ENCODE measurements around the gene GGPS1.
"Not testable (repeated sequence)": the region's sequence is repeated elsewhere in the genome, so short reads cannot be mapped to it uniquely, and the experiment has no call there.

The GGPS1 gene

GRCh38 chr1:235378134-235378735, 49.9 kb downstream of the GGPS1 start:
- DNase-seq (ENCODE audit: low read depth); H3K4me1 ChIP-seq (ENCODE audit: control insufficient read depth, insufficient read depth, low read length); H3K4me3 ChIP-seq (ENCODE audit: low read length); H3K27me3 ChIP-seq (replicated peaks; ENCODE audit: control insufficient read depth, insufficient read depth, low read length); H3K9ac ChIP-seq (ENCODE audit: low read length); H3K9me3 ChIP-seq (ENCODE audit: control insufficient read depth, low read length): not testable (repeated sequence)
- H3K36me3 ChIP-seq (ENCODE audit: control insufficient read depth, insufficient read depth, low read length, severe bottlenecking), result peaks cover 22% of the 10 kb centered on the region

DNA sequence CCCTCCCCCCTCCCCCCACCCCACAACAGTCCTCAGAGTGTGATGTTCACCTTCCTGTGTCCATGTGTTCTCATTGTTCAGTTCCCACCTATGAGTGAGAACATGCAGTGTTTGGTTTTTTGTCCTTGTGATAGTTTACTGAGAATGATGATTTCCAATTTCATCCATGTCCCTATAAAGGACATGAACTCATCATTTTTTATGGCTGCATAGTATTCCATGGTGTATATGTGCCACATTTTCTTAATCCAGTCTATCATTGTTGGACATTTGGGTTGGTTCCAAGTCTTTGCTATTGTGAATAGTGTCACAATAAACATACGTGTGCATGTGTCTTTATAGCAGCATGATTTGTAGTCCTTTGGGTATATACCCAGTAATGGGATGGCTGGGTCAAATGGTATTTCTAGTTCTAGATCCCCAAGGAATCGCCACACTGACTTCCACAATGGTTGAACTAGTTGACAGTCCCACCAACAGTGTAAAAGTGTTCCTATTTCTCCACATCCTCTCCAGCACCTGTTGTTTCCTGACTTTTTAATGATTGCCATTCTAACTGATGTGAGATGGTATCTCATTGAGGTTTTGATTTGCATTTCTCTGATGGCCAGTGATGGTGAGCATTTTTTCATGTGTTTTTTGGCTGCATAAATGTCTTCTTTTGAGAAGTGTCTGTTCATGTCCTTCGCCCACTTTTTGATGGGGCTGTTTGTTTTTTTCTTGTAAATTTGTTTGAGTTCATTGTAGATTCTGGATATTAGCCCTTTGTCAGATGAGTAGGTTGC, 53.8 kb downstream of the GGPS1 start:
- not testable (repeated sequence) for H3K9me3 ChIP-seq (ENCODE audit: control insufficient read depth, low read length); H3K4me3 ChIP-seq (ENCODE audit: low read length); H3K4me1 ChIP-seq (ENCODE audit: control insufficient read depth, insufficient read depth, low read length); H3K9ac ChIP-seq (ENCODE audit: low read length); H3K27me3 ChIP-seq (replicated peaks; ENCODE audit: control insufficient read depth, insufficient read depth, low read length); DNase-seq (ENCODE audit: low read depth)
- H3K36me3 ChIP-seq (ENCODE audit: control insufficient read depth, insufficient read depth, low read length, severe bottlenecking), result peaks cover 20% of the 10 kb centered on the region

DNA sequence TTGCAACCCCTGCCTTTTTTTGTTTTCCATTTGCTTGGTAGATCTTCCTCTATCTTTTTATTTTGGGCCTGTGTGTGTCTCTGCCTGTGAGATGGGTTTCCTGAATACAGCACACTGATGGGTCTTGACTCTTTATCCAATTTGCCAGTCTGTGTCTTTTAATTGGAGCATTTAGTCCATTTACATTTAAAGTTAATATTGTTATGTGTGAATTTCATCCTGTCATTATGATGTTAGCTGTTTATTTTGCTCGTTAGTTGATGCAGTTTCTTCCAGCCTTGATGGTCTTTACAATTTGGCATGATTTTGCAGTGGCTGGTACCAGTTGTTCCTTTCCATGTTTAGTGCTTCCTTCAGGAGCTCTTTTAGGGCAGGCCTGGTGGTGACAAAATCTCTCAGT, 57.3 kb downstream of the GGPS1 start:
- DNase-seq (ENCODE audit: low read depth); H3K9me3 ChIP-seq (ENCODE audit: control insufficient read depth, low read length); H3K27me3 ChIP-seq (replicated peaks; ENCODE audit: control insufficient read depth, insufficient read depth, low read length); H3K4me3 ChIP-seq (ENCODE audit: low read length); H3K9ac ChIP-seq (ENCODE audit: low read length); H3K4me1 ChIP-seq (ENCODE audit: control insufficient read depth, insufficient read depth, low read length): not testable (repeated sequence)
- H3K36me3 ChIP-seq (ENCODE audit: control insufficient read depth, insufficient read depth, low read length, severe bottlenecking), result peaks cover 10% of the 10 kb centered on the region

GRCh38 chr1:235391874-235392273, 63.5 kb downstream of the GGPS1 start:
- Histone ChIP-seq H3K9me3 (ENCODE audit: control insufficient read depth, low read length) (no peaks in the 10 kb centered on the region), H3K9ac (ENCODE audit: low read length) (no peak overlapping the region), H3K4me3 (ENCODE audit: low read length) (no peak overlapping the region), H3K4me1 (ENCODE audit: control insufficient read depth, insufficient read depth, low read length) (no peaks in the 10 kb centered on the region), H3K36me3 (ENCODE audit: control insufficient read depth, insufficient read depth, low read length, severe bottlenecking) (peaks cover 3% of the 10 kb centered on the region), H3K27me3 (replicated peaks; ENCODE audit: control insufficient read depth, insufficient read depth, low read length) (no peaks in the 10 kb centered on the region)
- no peak for DNase-seq (ENCODE audit: low read depth)
